Measurements from ENCODE around the gene CENPS.

- TF ChIP-seq EGR1 (IDR thresholded peaks at IDR 0.05; ENCODE audit: low read depth in 2 of 2) = no peak
- TF ChIP-seq CTCF (IDR thresholded peaks at IDR 0.05; ENCODE audit: low read depth, low read length, missing input control) = no peak
- TF ChIP-seq MAX (IDR thresholded peaks at IDR 0.05) = no peak
- no peak for TF ChIP-seq TAF1 (conservative IDR thresholded peaks at IDR 0.05)
- TF ChIP-seq GABPA (IDR thresholded peaks at IDR 0.05 in 1 of 2, conservative IDR thresholded peaks at IDR 0.05 in 1 of 2) = no peak
- TF ChIP-seq ZBTB33 (IDR thresholded peaks at IDR 0.05) = no peak
- no peak for TF ChIP-seq YY1 (IDR thresholded peaks at IDR 0.05)
- TF ChIP-seq JUND (IDR thresholded peaks at IDR 0.05) = no peak
- TF ChIP-seq RAD21 (IDR thresholded peaks at IDR 0.05) = no peak
- no peak for TF ChIP-seq REST (IDR thresholded peaks at IDR 0.05)
- TF ChIP-seq SP1 (IDR thresholded peaks at IDR 0.05) = no peak
- TF ChIP-seq, protein P1, sequence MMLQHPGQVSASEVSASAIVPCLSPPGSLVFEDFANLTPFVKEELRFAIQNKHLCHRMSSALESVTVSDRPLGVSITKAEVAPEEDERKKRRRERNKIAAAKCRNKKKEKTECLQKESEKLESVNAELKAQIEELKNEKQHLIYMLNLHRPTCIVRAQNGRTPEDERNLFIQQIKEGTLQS (IDR thresholded peaks at IDR 0.05) = no peak
Observed at GRCh38 chr1:10415211-10415930, 14.9 kb upstream of the CENPS start.

Measured in liver (tissue), 3 donors.